GM23248 (cell line): ENCODE data around the gene UPK3A. TPM values are rescaled to one million over a fixed set of nuclear protein-coding genes. Genes with fewer than 3 reads are reported as not detected.

Source experiments
- DNase-seq: peaks from one replicate; pipeline ENCODE4 v3.0.0-alpha.2; 2015
- H2AFZ ChIP-seq: fragments of 200-600 bp; sonication (generic); 2 replicates; pipeline ENCODE4 v1.6.1; 2016; ENCODE audit warnings: antibody characterized with exemption
- H3F3A ChIP-seq: fragments of 200-600 bp; sonication (generic); 2 replicates; pipeline ENCODE4 v1.6.1; 2016; ENCODE audit warnings: mild to moderate bottlenecking, antibody characterized with exemption, mixed run types; ENCODE audit not compliant: insufficient read depth
- H3K27ac ChIP-seq: fragments of 200-600 bp; sonication (generic); 2 replicates; pipeline ENCODE4 v1.5.1; 2016; ENCODE audit warnings: mild to moderate bottlenecking
- H3K27me3 ChIP-seq: fragments of 200-600 bp; sonication (generic); replicated peaks from 2 replicates; pipeline ENCODE4 v1.6.1; 2016; ENCODE audit warnings: mild to moderate bottlenecking; ENCODE audit not compliant: insufficient read depth
- H3K36me3 ChIP-seq: fragments of 200-600 bp; sonication (generic); 2 replicates; pipeline ENCODE4 v1.6.1; 2016; ENCODE audit warnings: low read depth, mild to moderate bottlenecking
- H3K4me1 ChIP-seq: fragments of 200-600 bp; sonication (generic); 2 replicates; pipeline ENCODE4 v1.6.1; 2016; ENCODE audit warnings: mild to moderate bottlenecking; ENCODE audit not compliant: insufficient read depth
- H3K4me2 ChIP-seq: fragments of 200-600 bp; sonication (generic); one replicate; pipeline ENCODE4 v1.6.1; 2016; ENCODE audit warnings: mild to moderate bottlenecking; ENCODE audit not compliant: unreplicated experiment
- H3K4me3 ChIP-seq: fragments of 200-600 bp; sonication (generic); 2 replicates; pipeline ENCODE4 v1.5.1; 2016; ENCODE audit warnings: mild to moderate bottlenecking
- H3K79me2 ChIP-seq: fragments of 200-600 bp; sonication (generic); 2 replicates; pipeline ENCODE4 v1.6.1; 2016; ENCODE audit warnings: mild to moderate bottlenecking; ENCODE audit not compliant: insufficient read depth
- H3K9ac ChIP-seq: fragments of 200-600 bp; sonication (generic); 2 replicates; pipeline ENCODE4 v1.6.1; 2016; ENCODE audit warnings: mild to moderate bottlenecking
- H3K9me2 ChIP-seq: fragments of 200-600 bp; sonication (generic); 2 replicates; pipeline ENCODE4 v1.6.1; 2016; ENCODE audit warnings: mixed run types, mild to moderate bottlenecking, moderate library complexity; ENCODE audit not compliant: insufficient read depth
- H3K9me3 ChIP-seq: fragments of 200-600 bp; sonication (generic); one replicate; pipeline ENCODE4 v1.6.1; 2017; ENCODE audit warnings: low read depth
- H4K20me1 ChIP-seq: fragments of 200-600 bp; sonication (generic); 2 replicates; pipeline ENCODE4 v1.6.0; 2016; ENCODE audit not compliant: insufficient read depth
- EZH2 ChIP-seq: fragments of 200-600 bp; sonication (generic); IDR thresholded peaks from 2 replicates; pipeline ENCODE4 v1.6.1; 2018; ENCODE audit warnings: antibody characterized with exemption, mild to moderate bottlenecking; ENCODE audit not compliant: insufficient read depth, poor library complexity, severe bottlenecking
- EZH2phosphoT487 ChIP-seq: fragments of 200-600 bp; sonication (generic); IDR thresholded peaks from 2 replicates; pipeline ENCODE4 v1.6.1; 2018; ENCODE audit warnings: antibody characterized with exemption, moderate library complexity, mild to moderate bottlenecking, low read depth; ENCODE audit not compliant: insufficient read depth
- WGBS, 2 experiments: methylation state at CpG; one replicate each; pipeline ENCODE4 v1.1.6; 2015 to 2017; ENCODE audit warnings: low lambda C conversion rate in 2 of 2, low coverage in 1 of 2; ENCODE audit errors: missing lambda C conversion rate in 2 of 2; 5-methylcytosine and 5-hydroxymethylcytosine counted together
- in situ Hi-C: fragments of 300-500 bp; cut with MboI; formaldehyde crosslinking; loops from 2 replicates; pipeline ENCODE4 v1.15.0; 2020
- polyA plus RNA-seq: library from polyadenylated mRNA; unstranded; fragments of >200 nt; fragmentation: Nextera tagmentation; extraction: Ambion mirVana; gene quantifications from 2 replicates; pipeline ENCODE4 v1.2.1, GENCODE V29; 2016
- total RNA-seq: library from RNA; depleted of rRNA; stranded (reverse); fragments of >200 nt; shearing (Covaris generic); gene quantifications from 2 replicates; pipeline ENCODE4 v1.2.3, GENCODE V29; 2014

UPK3A gene
- total and polyA plus RNA-seq, 2 experiments from 2014 or later = not detected

DNA sequence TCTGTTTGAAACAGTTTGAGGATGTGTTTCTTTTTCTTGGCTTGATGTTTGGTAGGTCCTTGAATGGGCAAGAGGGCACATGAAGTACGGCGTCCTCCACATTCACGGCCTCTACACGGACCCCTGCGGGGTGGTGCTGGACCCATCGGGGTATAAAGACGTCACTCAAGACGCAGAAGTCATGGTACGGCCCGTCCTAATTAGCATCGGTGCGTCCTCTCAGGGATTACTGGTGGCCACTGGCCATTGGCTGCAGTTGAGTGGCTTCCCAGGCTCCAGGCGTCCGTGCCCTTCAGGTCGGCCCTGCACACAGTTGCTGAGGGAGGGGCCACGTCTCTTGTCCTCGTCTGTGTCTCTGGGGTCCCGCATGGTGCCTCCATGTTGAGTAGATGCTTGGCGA is 45.8 kb downstream of the UPK3A start:
- H3F3A ChIP-seq = peaks cover 11% of the 10 kb centered on the region; the same call in 1 of the 2 replicates
- no peak overlapping the region for H3K27ac ChIP-seq
- no peak overlapping the region for H3K4me2 ChIP-seq
- TF ChIP-seq EZH2 (no peak), EZH2phosphoT487 (no peak)
- H3K27me3 ChIP-seq = no peaks in the 10 kb centered on the region
- no peak overlapping the region for H3K9ac ChIP-seq
- no peaks in the 10 kb centered on the region for H4K20me1 ChIP-seq
- no peak overlapping the region for H3K4me3 ChIP-seq
- H3K79me2 ChIP-seq = no peaks in the 10 kb centered on the region
- H3K36me3 ChIP-seq = no peaks in the 10 kb centered on the region; the same call in 1 of the 2 replicates
- in situ Hi-C loops = no loop called here
- 92 to 96% methylated on average over 19 of the region's 19 CpGs for WGBS, 2 experiments
- H3K9me3 ChIP-seq = no peaks in the 10 kb centered on the region
- H3K9me2 ChIP-seq = no peaks in the 10 kb centered on the region
- DNase-seq = no peak
- H3K4me1 ChIP-seq = peaks cover 18% of the 10 kb centered on the region
- H2AFZ ChIP-seq = no peak overlapping the region

DNA sequence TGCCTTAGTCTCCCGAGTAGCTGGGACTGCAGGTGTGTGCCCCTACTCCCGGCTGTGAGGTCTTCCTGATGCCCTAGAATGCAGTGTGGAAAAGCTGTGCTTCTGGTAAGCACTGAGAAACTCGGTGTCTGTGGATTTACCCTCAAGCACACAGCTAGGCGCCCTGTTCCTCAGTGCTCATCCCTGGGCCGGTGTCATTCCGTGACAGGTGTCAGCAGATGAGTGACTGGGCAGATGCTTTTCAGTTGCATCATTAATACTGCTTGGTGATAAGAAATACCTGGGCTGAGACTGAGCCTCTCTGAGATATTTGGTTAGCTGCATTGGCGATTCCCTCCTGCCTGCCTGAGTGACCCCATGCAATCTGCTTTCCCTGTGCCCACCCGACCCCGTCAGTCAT is 46.7 kb downstream of the UPK3A start:
- Histone ChIP-seq H3K27ac (no peak overlapping the region), H4K20me1 (no peaks in the 10 kb centered on the region), H3K9me2 (no peaks in the 10 kb centered on the region), H2AFZ (no peak overlapping the region), H3K79me2 (no peaks in the 10 kb centered on the region), H3K27me3 (no peaks in the 10 kb centered on the region), H3K4me1 (peaks cover 18% of the 10 kb centered on the region), H3K9me3 (no peaks in the 10 kb centered on the region), H3K36me3 (no peaks in the 10 kb centered on the region; the same call in 1 of the 2 replicates), H3K4me3 (no peak overlapping the region), H3K9ac (no peak overlapping the region), H3K4me2 (no peak overlapping the region), H3F3A (peaks cover 11% of the 10 kb centered on the region; the same call in 1 of the 2 replicates)
- no peak for DNase-seq
- in situ Hi-C loops = no loop called here
- TF ChIP-seq EZH2 = no peak
- TF ChIP-seq EZH2phosphoT487 = no peak
- WGBS, 2 experiments = 94 to 96% methylated on average over 9 of the region's 9 CpGs

DNA sequence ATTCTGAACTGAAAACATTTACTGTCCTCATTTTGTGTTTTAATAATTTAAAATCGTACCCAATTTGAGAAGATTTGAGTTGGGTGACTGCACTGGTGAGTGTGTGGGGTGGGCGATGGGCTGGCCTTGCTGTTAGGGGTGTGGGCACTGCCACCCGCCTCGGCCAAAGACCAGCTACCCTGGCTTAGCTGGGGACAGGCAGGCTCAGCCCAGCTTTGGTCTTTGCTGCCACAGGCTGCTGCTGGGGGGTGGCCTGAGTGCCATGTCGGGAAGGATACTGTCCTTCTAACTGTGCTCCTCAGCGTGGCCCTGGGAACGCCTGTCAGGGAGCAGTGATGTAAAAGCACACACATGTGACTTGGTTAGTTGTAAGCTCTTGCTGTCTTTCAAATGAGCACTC is 47.3 kb downstream of the UPK3A start:
- Histone ChIP-seq H3K4me1 (peaks cover 18% of the 10 kb centered on the region), H3K4me3 (no peak overlapping the region), H3K9me2 (no peaks in the 10 kb centered on the region), H3K79me2 (no peaks in the 10 kb centered on the region), H3K9me3 (no peaks in the 10 kb centered on the region), H3K9ac (no peak overlapping the region), H3K36me3 (no peaks in the 10 kb centered on the region; the same call in 1 of the 2 replicates), H4K20me1 (no peaks in the 10 kb centered on the region), H3K27ac (no peak overlapping the region), H3K27me3 (no peaks in the 10 kb centered on the region), H2AFZ (no peak overlapping the region), H3F3A (peaks cover 11% of the 10 kb centered on the region; the same call in 1 of the 2 replicates), H3K4me2 (no peak overlapping the region)
- WGBS, 2 experiments = 90 to 91% methylated on average over 7 of the region's 7 CpGs
- in situ Hi-C loops = no loop called here
- TF ChIP-seq EZH2 = no peak
- no peak for TF ChIP-seq EZH2phosphoT487
- no peak for DNase-seq

DNA sequence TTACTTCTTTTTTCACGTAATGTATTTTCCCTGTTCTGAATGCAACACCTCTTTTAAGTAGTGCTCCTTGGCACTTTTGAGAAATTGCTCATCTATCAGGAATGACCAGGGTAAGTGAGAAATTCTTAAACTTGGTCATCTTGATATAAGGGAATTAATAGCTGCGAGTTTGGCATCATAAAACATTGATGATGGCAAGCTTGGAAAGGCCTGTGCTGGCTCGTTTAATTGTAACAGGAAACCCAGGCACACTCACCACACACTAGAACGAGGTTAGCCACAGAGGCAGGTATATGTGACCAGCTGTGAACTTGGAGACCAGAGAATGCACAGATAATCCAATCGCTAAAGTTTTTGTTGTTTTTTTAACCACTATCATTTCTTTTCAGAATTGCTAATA is 49.3 kb downstream of the UPK3A start:
- no peaks in the 10 kb centered on the region for H3K9me2 ChIP-seq
- H3K9me3 ChIP-seq = no peaks in the 10 kb centered on the region
- no peaks in the 10 kb centered on the region for H3K79me2 ChIP-seq
- no peaks in the 10 kb centered on the region for H4K20me1 ChIP-seq
- H3K4me1 ChIP-seq = peaks cover 14% of the 10 kb centered on the region
- no peak overlapping the region for H3K4me2 ChIP-seq
- H3K36me3 ChIP-seq = no peaks in the 10 kb centered on the region; the same call in 1 of the 2 replicates
- H3K27me3 ChIP-seq = no peaks in the 10 kb centered on the region
- no peak overlapping the region for H2AFZ ChIP-seq
- H3K4me3 ChIP-seq = no peak overlapping the region
- no peak overlapping the region for H3K27ac ChIP-seq
- no peak for TF ChIP-seq EZH2
- TF ChIP-seq EZH2phosphoT487 = no peak
- 25% methylated on average over 5 of the region's 5 CpGs for WGBS, 2 experiments
- 0 out of 2 replicates have a peak, but pooled peaks cover 9% of the 10 kb centered on the region for H3F3A ChIP-seq
- DNase-seq = peak; percentile 54
- H3K9ac ChIP-seq = no peak overlapping the region
- in situ Hi-C loops = no loop called here
